Rectal smooth muscle tissue (tissue), 1 donor: Measurements from ENCODE around the gene FBLN1.
"Not testable (repeated sequence)": the region's sequence is repeated elsewhere in the genome, so short reads cannot be mapped to it uniquely, and the experiment has no call there.

ENCODE experiments used
- H3K27ac ChIP-seq: one replicate; pipeline ENCODE4 v1.7.0; 2013; ENCODE audit warnings: low read depth, low read length, inconsistent platforms
- H3K27me3 ChIP-seq: one replicate; pipeline ENCODE4 v1.7.0; 2013; ENCODE audit warnings: low read length; ENCODE audit not compliant: control insufficient read depth, insufficient read depth
- H3K36me3 ChIP-seq: one replicate; pipeline ENCODE4 v1.7.0; 2013; ENCODE audit warnings: low read length; ENCODE audit not compliant: control insufficient read depth, insufficient read depth
- H3K4me1 ChIP-seq: one replicate; pipeline ENCODE4 v1.7.0; 2013; ENCODE audit warnings: low read length; ENCODE audit not compliant: control insufficient read depth, insufficient read depth
- H3K4me3 ChIP-seq: one replicate; pipeline ENCODE4 v1.7.0; 2013; ENCODE audit warnings: low read length
- H3K9ac ChIP-seq: one replicate; pipeline ENCODE4 v1.7.0; 2013; ENCODE audit warnings: low read length

Gene FBLN1

GRCh38 chr22:45598596-45599217, 96.0 kb downstream of the FBLN1 start:
- H3K9ac ChIP-seq = no peak overlapping the region
- no peaks in the 10 kb centered on the region for H3K36me3 ChIP-seq
- no peak overlapping the region for H3K4me3 ChIP-seq
- no peak overlapping the region for H3K27ac ChIP-seq
- H3K27me3 ChIP-seq = no peaks in the 10 kb centered on the region
- H3K4me1 ChIP-seq = no peaks in the 10 kb centered on the region

- H3K36me3 ChIP-seq = no peaks in the 10 kb centered on the region
- H3K9ac ChIP-seq = no peak overlapping the region
- no peaks in the 10 kb centered on the region for H3K27me3 ChIP-seq
- H3K4me1 ChIP-seq = no peaks in the 10 kb centered on the region
- no peak overlapping the region for H3K4me3 ChIP-seq
- H3K27ac ChIP-seq = no peak overlapping the region
Measured at GRCh38 chr22:45599836-45600577, 97.3 kb downstream of the FBLN1 start.

- Histone ChIP-seq H3K9ac (no peak overlapping the region), H3K27me3 (no peaks in the 10 kb centered on the region), H3K4me1 (no peaks in the 10 kb centered on the region), H3K27ac (no peak overlapping the region), H3K36me3 (no peaks in the 10 kb centered on the region), H3K4me3 (no peak overlapping the region)
Measured at GRCh38 chr22:45600790-45601730, 98.4 kb downstream of the FBLN1 start.

- no peak overlapping the region for H3K9ac ChIP-seq
- H3K27me3 ChIP-seq = no peaks in the 10 kb centered on the region
- H3K36me3 ChIP-seq = no peaks in the 10 kb centered on the region
- no peak overlapping the region for H3K4me3 ChIP-seq
- no peak overlapping the region for H3K27ac ChIP-seq
- H3K4me1 ChIP-seq = no peaks in the 10 kb centered on the region
Measured at GRCh38 chr22:45602004-45602733, 99.5 kb downstream of the FBLN1 start.

- H3K9ac ChIP-seq = no peak overlapping the region
- no peaks in the 10 kb centered on the region for H3K36me3 ChIP-seq
- H3K4me1 ChIP-seq = no peaks in the 10 kb centered on the region
- H3K27ac ChIP-seq = no peak overlapping the region
- no peaks in the 10 kb centered on the region for H3K27me3 ChIP-seq
- no peak overlapping the region for H3K4me3 ChIP-seq
Measured at GRCh38 chr22:45602824-45603595, 100.3 kb downstream of the FBLN1 start.

GRCh38 chr22:45603619-45604018, 100.9 kb downstream of the FBLN1 start:
- H3K4me1 ChIP-seq = no peaks in the 10 kb centered on the region
- no peak overlapping the region for H3K9ac ChIP-seq
- no peak overlapping the region for H3K4me3 ChIP-seq
- no peaks in the 10 kb centered on the region for H3K27me3 ChIP-seq
- H3K36me3 ChIP-seq = no peaks in the 10 kb centered on the region
- H3K27ac ChIP-seq = no peak overlapping the region

- not testable (repeated sequence) for H3K4me1 ChIP-seq, H3K27me3 ChIP-seq, H3K4me3 ChIP-seq, H3K27ac ChIP-seq, H3K36me3 ChIP-seq, H3K9ac ChIP-seq
Measured at GRCh38 chr22:45608045-45608444, 105.4 kb downstream of the FBLN1 start.

- no peak overlapping the region for H3K9ac ChIP-seq
- H3K4me1 ChIP-seq = no peaks in the 10 kb centered on the region
- no peaks in the 10 kb centered on the region for H3K27me3 ChIP-seq
- H3K4me3 ChIP-seq = no peak overlapping the region
- H3K36me3 ChIP-seq = no peaks in the 10 kb centered on the region
- no peak overlapping the region for H3K27ac ChIP-seq
Measured at GRCh38 chr22:45608763-45609180, 106.1 kb downstream of the FBLN1 start.

- no peak overlapping the region for H3K4me3 ChIP-seq
- H3K36me3 ChIP-seq = no peaks in the 10 kb centered on the region
- no peak overlapping the region for H3K27ac ChIP-seq
- no peaks in the 10 kb centered on the region for H3K27me3 ChIP-seq
- H3K4me1 ChIP-seq = no peaks in the 10 kb centered on the region
- H3K9ac ChIP-seq = no peak overlapping the region
Measured at GRCh38 chr22:45612451-45612901, 109.8 kb downstream of the FBLN1 start.

GRCh38 chr22:45612940-45613339, 110.3 kb downstream of the FBLN1 start:
- Histone ChIP-seq H3K36me3 (no peaks in the 10 kb centered on the region), H3K4me1 (no peaks in the 10 kb centered on the region), H3K4me3 (no peak overlapping the region), H3K9ac (no peak overlapping the region), H3K27ac (no peak overlapping the region), H3K27me3 (no peaks in the 10 kb centered on the region)

- no peaks in the 10 kb centered on the region for H3K27me3 ChIP-seq
- H3K36me3 ChIP-seq = no peaks in the 10 kb centered on the region
- no peaks in the 10 kb centered on the region for H3K4me1 ChIP-seq
- H3K9ac ChIP-seq = no peak overlapping the region
- no peak overlapping the region for H3K4me3 ChIP-seq
- H3K27ac ChIP-seq = no peak overlapping the region
Measured at GRCh38 chr22:45615364-45615763, 112.7 kb downstream of the FBLN1 start.
